ENCODE data around the gene PAQR3. TPM values are rescaled to one million over a fixed set of nuclear protein-coding genes. Genes with fewer than 3 reads are reported as not detected.

PAQR3 gene, protein sequence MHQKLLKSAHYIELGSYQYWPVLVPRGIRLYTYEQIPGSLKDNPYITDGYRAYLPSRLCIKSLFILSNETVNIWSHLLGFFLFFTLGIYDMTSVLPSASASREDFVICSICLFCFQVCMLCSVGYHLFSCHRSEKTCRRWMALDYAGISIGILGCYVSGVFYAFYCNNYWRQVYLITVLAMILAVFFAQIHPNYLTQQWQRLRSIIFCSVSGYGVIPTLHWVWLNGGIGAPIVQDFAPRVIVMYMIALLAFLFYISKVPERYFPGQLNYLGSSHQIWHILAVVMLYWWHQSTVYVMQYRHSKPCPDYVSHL
- total RNA-seq (2021; ENCODE audit: unreplicated experiment) (17.3 TPM), Bru-seq, nascent RNA (percentile 55 among the genes with signal in this experiment), BruChase-seq, experiment 1, labeled RNA remaining after a 2-hour chase (percentile 65 among the genes with signal in this experiment), BruChase-seq, experiment 2, labeled RNA remaining after a 6-hour chase (percentile 77 among the genes with signal in this experiment)
- 9.6 TPM for polyA plus RNA-seq (2012; ENCODE audit: insufficient read length)
- long read RNA-seq, full-length matches to known transcripts = 38 of 45 reads
- long read RNA-seq, partial matches to known transcripts = 2 of 45 reads
- long read RNA-seq, other reads (novel, unspliced or antisense) = 5 of 45 reads

DNA sequence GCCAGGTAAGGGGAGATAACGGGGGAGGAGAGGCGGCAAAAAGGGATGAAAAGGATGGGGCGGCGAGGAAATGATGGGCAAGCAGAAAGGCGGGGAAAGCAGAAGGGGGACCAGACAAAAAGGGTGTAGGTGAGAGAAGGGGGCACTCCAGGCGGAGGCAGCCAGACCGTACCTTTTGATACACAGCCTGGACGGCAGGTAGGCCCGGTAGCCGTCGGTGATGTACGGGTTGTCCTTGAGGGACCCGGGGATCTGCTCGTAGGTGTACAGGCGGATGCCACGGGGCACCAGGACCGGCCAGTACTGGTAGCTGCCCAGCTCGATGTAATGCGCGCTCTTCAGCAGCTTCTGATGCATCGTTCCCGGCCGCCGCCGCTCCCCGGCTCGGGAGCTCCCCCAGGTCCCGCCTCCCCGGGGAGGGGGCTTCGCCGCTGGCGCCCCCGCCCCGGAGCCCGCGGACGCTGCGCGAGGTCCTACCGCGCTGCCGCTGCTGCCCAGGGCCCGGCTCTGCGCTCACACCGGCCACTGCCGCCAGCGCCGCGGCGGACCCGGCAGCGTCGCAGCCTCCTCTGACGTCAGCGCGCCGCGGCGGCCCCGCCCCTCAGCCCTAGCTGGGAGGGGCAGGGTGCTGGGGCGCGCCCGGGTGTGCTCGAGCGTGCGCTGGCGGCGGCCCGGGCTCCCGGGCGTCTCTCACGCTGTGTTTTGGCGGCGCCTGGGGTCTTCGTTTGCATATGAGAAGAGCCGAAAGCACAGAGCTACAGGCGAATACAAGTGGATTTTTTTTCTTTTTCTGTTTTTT lies at the start of gene PAQR3:
Gene PAQR3, minus strand, starts transcription at position 571 of the 799 bp plus-strand sequence. Its CDS starts 214 bp downstream, at position 357.
- in situ Hi-C loops (cut with HindIII; ENCODE audit: low pct_unique_long_range_greater_than_20kb, low sequenced_read_pairs) = no loop called here

GRCh38 chr4:78987683-78988082 lies 48.4 kb upstream of the PAQR3 start:
- intact Hi-C loops (cut with micrococcal nuclease; ENCODE audit: unreplicated experiment) (no loop called here), in situ Hi-C loops (cut with HindIII; ENCODE audit: low pct_unique_long_range_greater_than_20kb, low sequenced_read_pairs) (no loop called here)
- Histone ChIP-seq H3K27me3 (ENCODE audit: control insufficient read depth, insufficient read depth, low read length) (no peaks in the 10 kb centered on the region), H3K4me1 (ENCODE audit: control insufficient read depth, insufficient read depth, low read length) (no peaks in the 10 kb centered on the region), H3K4me3 (ENCODE audit: low read depth in 2 of 2, low read length in 2 of 2) (no peak overlapping the region), H3K9me3 (ENCODE audit: control insufficient read depth, insufficient read depth, low read depth, low read length) (no peaks in the 10 kb centered on the region), H3K36me3 (ENCODE audit: control insufficient read depth, insufficient read depth, low read length) (no peaks in the 10 kb centered on the region), H3K27ac (ENCODE audit: low read length) (no peak overlapping the region)
- CTCF ChIA-PET = no interaction called here
- TF ChIP-seq REST (IDR thresholded peaks at IDR 0.05; ENCODE audit: insufficient read depth in 1 of 2, low read depth in 2 of 2, low read length in 1 of 2) = no peak
- no peak for TF ChIP-seq POLR2AphosphoS5 (IDR thresholded peaks at IDR 0.05; ENCODE audit: low read depth, low read length)
- TF ChIP-seq SIN3A (IDR thresholded peaks at IDR 0.05; ENCODE audit: borderline replicate concordance, insufficient read depth, low read depth, low read length) = no peak
- TF ChIP-seq TCF7L2 (IDR thresholded peaks at IDR 0.05; ENCODE audit: low read depth, low read length) = no peak
- TF ChIP-seq, protein P1, sequence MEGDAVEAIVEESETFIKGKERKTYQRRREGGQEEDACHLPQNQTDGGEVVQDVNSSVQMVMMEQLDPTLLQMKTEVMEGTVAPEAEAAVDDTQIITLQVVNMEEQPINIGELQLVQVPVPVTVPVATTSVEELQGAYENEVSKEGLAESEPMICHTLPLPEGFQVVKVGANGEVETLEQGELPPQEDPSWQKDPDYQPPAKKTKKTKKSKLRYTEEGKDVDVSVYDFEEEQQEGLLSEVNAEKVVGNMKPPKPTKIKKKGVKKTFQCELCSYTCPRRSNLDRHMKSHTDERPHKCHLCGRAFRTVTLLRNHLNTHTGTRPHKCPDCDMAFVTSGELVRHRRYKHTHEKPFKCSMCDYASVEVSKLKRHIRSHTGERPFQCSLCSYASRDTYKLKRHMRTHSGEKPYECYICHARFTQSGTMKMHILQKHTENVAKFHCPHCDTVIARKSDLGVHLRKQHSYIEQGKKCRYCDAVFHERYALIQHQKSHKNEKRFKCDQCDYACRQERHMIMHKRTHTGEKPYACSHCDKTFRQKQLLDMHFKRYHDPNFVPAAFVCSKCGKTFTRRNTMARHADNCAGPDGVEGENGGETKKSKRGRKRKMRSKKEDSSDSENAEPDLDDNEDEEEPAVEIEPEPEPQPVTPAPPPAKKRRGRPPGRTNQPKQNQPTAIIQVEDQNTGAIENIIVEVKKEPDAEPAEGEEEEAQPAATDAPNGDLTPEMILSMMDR (IDR thresholded peaks at IDR 0.05) = no peak
- DNase-seq (ENCODE audit: low read depth, low spot score) = no peak
- POLR2A ChIA-PET = no interaction called here
- ATAC-seq = no peak
- BruUV-seq (replicated peaks) = no TSS peak

More for the DNA sequence above, at the start of gene PAQR3:
- DNase-seq (ENCODE audit: low read depth, low spot score) = no peak
- H3K36me3 ChIP-seq (ENCODE audit: control insufficient read depth, insufficient read depth, low read length) = no peaks in the 10 kb centered on the region
- peak within 1 kb of the TSS; percentile 67 to 71 for H3K4me3 ChIP-seq (ENCODE audit: low read depth in 2 of 2, low read length in 2 of 2)
- ChIA-PET POLR2A (interaction anchor here (0.6 kb wide), 2 partner anchors 892 to 1384 kb away, joined by 4 to 10 read pairs; no protein-coding TSS in a partner anchor), CTCF (no interaction called here)
- no peaks in the 10 kb centered on the region; the same call in 1 of the 2 replicates for H3K4me1 ChIP-seq (ENCODE audit: control insufficient read depth, insufficient read depth, low read length)
- no peaks in the 10 kb centered on the region for H3K27me3 ChIP-seq (ENCODE audit: control insufficient read depth, insufficient read depth, low read length)
- intact Hi-C loops (cut with micrococcal nuclease; ENCODE audit: unreplicated experiment) = no loop called here
- peak within 1 kb of the TSS; percentile 83 for H3K27ac ChIP-seq (ENCODE audit: low read length)
- no peak for TF ChIP-seq REST (IDR thresholded peaks at IDR 0.05; ENCODE audit: insufficient read depth in 1 of 2, low read depth in 2 of 2, low read length in 1 of 2)
- TF ChIP-seq POLR2AphosphoS5 (IDR thresholded peaks at IDR 0.05; ENCODE audit: low read depth, low read length) = peak; percentile 59; the same call in 1 of the 2 replicates
- TF ChIP-seq SIN3A (IDR thresholded peaks at IDR 0.05; ENCODE audit: borderline replicate concordance, insufficient read depth, low read depth, low read length) = peak; percentile 81; the same call in 1 of the 2 replicates
- H3K9me3 ChIP-seq (ENCODE audit: control insufficient read depth, insufficient read depth, low read depth, low read length) = no peaks in the 10 kb centered on the region
- no TSS peak for BruUV-seq (replicated peaks)
- peak; percentile 100 for ATAC-seq
